ENCODE data around the gene RAP1GAP.

Gene RAP1GAP

GRCh38 chr1:21624571-21625389 lies 44.4 kb downstream of the RAP1GAP start:
- peak; percentile 69 for DNase-seq

GRCh38 chr1:21623410-21623961 lies 45.7 kb downstream of the RAP1GAP start:
- DNase-seq: peak; percentile 58

GRCh38 chr1:21622466-21623315 lies 46.5 kb downstream of the RAP1GAP start:
- DNase-seq: no peak

- no peak for DNase-seq
Measured at GRCh38 chr1:21621761-21622436, 47.3 kb downstream of the RAP1GAP start.

- DNase-seq: no peak
Measured at GRCh38 chr1:21621051-21621450, 48.1 kb downstream of the RAP1GAP start.

- DNase-seq: peak; percentile 70
Measured at GRCh38 chr1:21620496-21620895, 48.7 kb downstream of the RAP1GAP start.

GRCh38 chr1:21620011-21620410 lies 49.1 kb downstream of the RAP1GAP start:
- DNase-seq: no peak

GRCh38 chr1:21619375-21619947 lies 49.7 kb downstream of the RAP1GAP start:
- DNase-seq: no peak

- peak; percentile 66 for DNase-seq
Measured at GRCh38 chr1:21618561-21619374, 50.4 kb downstream of the RAP1GAP start.

GRCh38 chr1:21618059-21618458 lies 51.1 kb downstream of the RAP1GAP start:
- no peak for DNase-seq

- DNase-seq: no peak
Measured at GRCh38 chr1:21617126-21617738, 51.9 kb downstream of the RAP1GAP start.

- no peak for DNase-seq
Measured at GRCh38 chr1:21616372-21616771, 52.8 kb downstream of the RAP1GAP start.

- DNase-seq: no peak
Measured at GRCh38 chr1:21614419-21615115, 54.6 kb downstream of the RAP1GAP start.

GRCh38 chr1:21613072-21613867 lies 55.9 kb downstream of the RAP1GAP start:
- no peak for DNase-seq

- no peak for DNase-seq
Measured at GRCh38 chr1:21612057-21612456, 57.1 kb downstream of the RAP1GAP start.

GRCh38 chr1:21610989-21611785 lies 58.0 kb downstream of the RAP1GAP start:
- DNase-seq: no peak

- DNase-seq: no peak
Measured at GRCh38 chr1:21610027-21610426, 59.1 kb downstream of the RAP1GAP start.

GRCh38 chr1:21608798-21609197 lies 60.4 kb downstream of the RAP1GAP start:
- no peak for DNase-seq

Data from right hindlimb (tissue), 1 donor.